Liver (tissue), 3 donors: Measurements from ENCODE around the gene C6orf132.

Source experiments
- ATF3 ChIP-seq: IDR thresholded peaks from 2 replicates; pipeline ENCODE4 v1.6.1; 2016; ENCODE audit warnings: antibody characterized with exemption
- CTCF ChIP-seq: fragments of 150-350 bp; IDR thresholded peaks from 2 replicates; pipeline ENCODE4 v1.5.1; 2017; ENCODE audit warnings: improper control_type of control experiment, low read depth, low read length; ENCODE audit not compliant: missing input control
- EGR1 ChIP-seq, 2 donors: IDR thresholded peaks; 2 replicates each; pipeline ENCODE4 v1.6.1; 2016 to 2018; ENCODE audit warnings: antibody characterized with exemption in 2 of 2, low read depth in 2 of 2
- FOXA1 ChIP-seq: IDR thresholded peaks from 2 replicates; pipeline ENCODE4 v1.6.1; 2016; ENCODE audit warnings: antibody characterized with exemption
- GABPA ChIP-seq, 2 donors: IDR thresholded peaks in 1 of 2; conservative IDR thresholded peaks in 1 of 2; 2 replicates each; pipeline ENCODE4 v1.6.1; 2016; ENCODE audit warnings: antibody characterized with exemption in 2 of 2, mild to moderate bottlenecking in 1 of 2, moderate library complexity in 1 of 2
- HNF4A ChIP-seq, 2 donors: conservative IDR thresholded peaks; 2 replicates each; pipeline ENCODE4 v1.6.1; 2016; ENCODE audit warnings: antibody characterized with exemption in 2 of 2, mild to moderate bottlenecking in 2 of 2
- JUND ChIP-seq, 2 donors: IDR thresholded peaks; 2 replicates each; pipeline ENCODE4 v1.6.1; 2016; ENCODE audit warnings: antibody characterized with exemption in 2 of 2
- MAX ChIP-seq: IDR thresholded peaks from 2 replicates; pipeline ENCODE4 v1.6.1; 2016; ENCODE audit warnings: antibody characterized with exemption
- RAD21 ChIP-seq, 2 donors: IDR thresholded peaks; 2 replicates each; pipeline ENCODE4 v1.6.1; 2016; ENCODE audit warnings: antibody characterized with exemption in 2 of 2, mild to moderate bottlenecking in 2 of 2
- REST ChIP-seq: IDR thresholded peaks from 2 replicates; pipeline ENCODE4 v1.6.1; 2016; ENCODE audit warnings: antibody characterized with exemption, mild to moderate bottlenecking
- YY1 ChIP-seq: IDR thresholded peaks from 2 replicates; pipeline ENCODE4 v1.6.1; 2016; ENCODE audit warnings: antibody characterized with exemption, mild to moderate bottlenecking
- ZBTB33 ChIP-seq: IDR thresholded peaks from 2 replicates; pipeline ENCODE4 v1.6.1; 2016; ENCODE audit warnings: antibody characterized with exemption
- donor health status: healthy.
- donor health status: healthy.

- TF ChIP-seq EGR1 (IDR thresholded peaks at IDR 0.05; ENCODE audit: low read depth in 2 of 2) (no peak), YY1 (no peak), CTCF (no peak), MAX (no peak), ATF3 (no peak), RAD21 (IDR thresholded peaks at IDR 0.05) (no peak), GABPA (IDR thresholded peaks at IDR 0.05 in 1 of 2, conservative IDR thresholded peaks at IDR 0.05 in 1 of 2) (no peak), FOXA1 (no peak), ZBTB33 (no peak), REST (no peak), HNF4A (conservative IDR thresholded peaks at IDR 0.05) (no peak), JUND (IDR thresholded peaks at IDR 0.05) (no peak)
These were observed 4.2 kb downstream of the C6orf132 start for GRCh38 chr6:42138190-42138589.
